ENCODE data around the gene SHKBP1. TPM values are rescaled to one million over a fixed set of nuclear protein-coding genes. Genes with fewer than 3 reads are reported as not detected.

Gene SHKBP1
- total and polyA plus RNA-seq, 8 donors = 33.6 to 122 (median 43.8) TPM

GRCh38 chr19:40578442-40578908 is 1.8 kb downstream of the SHKBP1 start:
- Histone ChIP-seq H3K36me3 (peaks cover 0 to 45% of the 10 kb centered on the region in 2 donors), H3K27ac (no peak overlapping the region), H3K9me3 (no peaks in the 10 kb centered on the region), H3K27me3 (no peaks in the 10 kb centered on the region), H3K4me3 (peak overlapping the region in 1 of 2 donors; percentile 9), H3K4me1 (peaks cover 0 to 48% of the 10 kb centered on the region in 2 donors)
- intact Hi-C loops (cut with DNase I) = no loop called here
- TF ChIP-seq CTCF (IDR thresholded peaks at IDR 0.05) = no peak
- ATAC-seq = no peak
- DNase-seq = no peak

GRCh38 chr19:40580619-40581018 is 3.9 kb downstream of the SHKBP1 start:
- TF ChIP-seq CTCF (IDR thresholded peaks at IDR 0.05) = no peak
- no peaks in the 10 kb centered on the region for H3K27me3 ChIP-seq
- no peak for ATAC-seq
- intact Hi-C loops (cut with DNase I) = no loop called here
- no peaks in the 10 kb centered on the region for H3K9me3 ChIP-seq
- H3K4me3 ChIP-seq = peak overlapping the region in 1 of 2 donors; percentile 22
- H3K4me1 ChIP-seq = peaks cover 0 to 69% of the 10 kb centered on the region in 2 donors
- peaks cover 0 to 66% of the 10 kb centered on the region in 2 donors for H3K36me3 ChIP-seq
- DNase-seq = no peak
- H3K27ac ChIP-seq = peak overlapping the region; percentile 13 to 92

- ATAC-seq (no peak), DNase-seq (no peak)
- TF ChIP-seq CTCF (IDR thresholded peaks at IDR 0.05) = no peak
- Histone ChIP-seq H3K4me1 (peaks cover 0 to 71% of the 10 kb centered on the region in 2 donors), H3K36me3 (peaks cover 0 to 75% of the 10 kb centered on the region in 2 donors), H3K27me3 (no peaks in the 10 kb centered on the region), H3K27ac (no peak overlapping the region), H3K9me3 (no peaks in the 10 kb centered on the region), H3K4me3 (no peak overlapping the region)
- intact Hi-C loops (cut with DNase I) = no loop called here
Observed at GRCh38 chr19:40581531-40581930, 4.9 kb downstream of the SHKBP1 start.

GRCh38 chr19:40582467-40582866 is 5.8 kb downstream of the SHKBP1 start:
- intact Hi-C loops (cut with DNase I) = no loop called here
- Histone ChIP-seq H3K27ac (no peak overlapping the region), H3K4me1 (peaks cover 0 to 69% of the 10 kb centered on the region in 2 donors), H3K9me3 (no peaks in the 10 kb centered on the region), H3K27me3 (no peaks in the 10 kb centered on the region), H3K36me3 (peaks cover 0 to 84% of the 10 kb centered on the region in 2 donors), H3K4me3 (no peak overlapping the region)
- ATAC-seq (no peak), DNase-seq (no peak)
- TF ChIP-seq CTCF (IDR thresholded peaks at IDR 0.05) = no peak

GRCh38 chr19:40583283-40583682 is 6.6 kb downstream of the SHKBP1 start:
- Histone ChIP-seq H3K4me3 (no peak overlapping the region), H3K27ac (no peak overlapping the region), H3K27me3 (no peaks in the 10 kb centered on the region), H3K36me3 (peaks cover 0 to 92% of the 10 kb centered on the region in 2 donors), H3K4me1 (peaks cover 0 to 60% of the 10 kb centered on the region in 2 donors), H3K9me3 (no peaks in the 10 kb centered on the region)
- DNase-seq (no peak), ATAC-seq (no peak)
- no peak for TF ChIP-seq CTCF (IDR thresholded peaks at IDR 0.05)
- intact Hi-C loops (cut with DNase I) = no loop called here
